GM04504 (cell line): ENCODE data around the gene YEATS2.
"Not testable (repeated sequence)": the region's sequence is repeated elsewhere in the genome, so short reads cannot be mapped to it uniquely, and the experiment has no call there.

Source experiments
- DNase-seq: peaks from one replicate; pipeline ENCODE4 v3.0.0-alpha.2; 2012; ENCODE audit warnings: low read depth

The YEATS2 gene

GRCh38 chr3:183714622-183715021, 17.0 kb downstream of the YEATS2 start:
- DNase-seq: no peak

- no peak for DNase-seq
Observed at GRCh38 chr3:183718012-183718411, 20.4 kb downstream of the YEATS2 start.

GRCh38 chr3:183725387-183725786, 27.8 kb downstream of the YEATS2 start:
- no peak for DNase-seq

GRCh38 chr3:183728204-183728603, 30.6 kb downstream of the YEATS2 start:
- no peak for DNase-seq

DNA sequence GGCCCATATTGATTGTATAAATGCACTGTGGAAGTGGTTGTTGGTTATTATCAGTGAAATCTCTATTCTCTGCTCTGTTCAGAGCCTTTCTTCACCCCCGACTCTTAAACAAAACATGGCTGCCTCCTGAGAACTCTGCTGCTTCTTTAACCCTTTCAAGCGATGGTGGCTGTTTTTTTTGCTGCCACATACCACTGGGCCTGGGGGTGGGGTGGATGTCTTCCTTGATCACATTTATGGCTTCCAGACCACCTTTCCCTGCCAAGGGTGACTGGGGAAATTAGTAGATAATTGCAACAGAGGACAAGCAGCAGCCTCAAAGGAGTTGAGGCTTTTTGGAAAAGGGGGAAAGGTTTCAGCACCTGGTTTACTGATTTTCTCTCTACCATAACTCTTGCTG, 32.8 kb downstream of the YEATS2 start:
- no peak for DNase-seq

DNA sequence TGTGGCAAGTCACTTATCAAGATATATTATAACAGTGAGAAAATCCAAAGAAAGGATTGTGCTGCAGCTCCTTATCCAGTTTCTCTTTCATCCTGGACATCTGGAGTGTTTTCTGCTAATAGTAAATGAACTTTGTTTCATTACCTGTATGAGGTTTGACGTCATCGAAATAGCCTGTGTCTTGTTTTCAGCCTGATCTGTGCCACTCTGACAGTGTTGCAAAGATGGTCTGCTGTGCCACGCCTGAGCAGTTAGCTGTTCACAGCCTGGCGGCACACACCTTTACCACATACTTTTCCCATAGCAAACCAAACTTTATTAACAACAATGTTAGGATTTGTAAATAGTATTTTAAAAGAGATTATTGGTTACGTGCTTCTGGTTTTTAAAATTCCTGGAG, 34.0 kb downstream of the YEATS2 start:
- no peak for DNase-seq

- no peak for DNase-seq
Observed at GRCh38 chr3:183733553-183733952, 36.0 kb downstream of the YEATS2 start.

DNA sequence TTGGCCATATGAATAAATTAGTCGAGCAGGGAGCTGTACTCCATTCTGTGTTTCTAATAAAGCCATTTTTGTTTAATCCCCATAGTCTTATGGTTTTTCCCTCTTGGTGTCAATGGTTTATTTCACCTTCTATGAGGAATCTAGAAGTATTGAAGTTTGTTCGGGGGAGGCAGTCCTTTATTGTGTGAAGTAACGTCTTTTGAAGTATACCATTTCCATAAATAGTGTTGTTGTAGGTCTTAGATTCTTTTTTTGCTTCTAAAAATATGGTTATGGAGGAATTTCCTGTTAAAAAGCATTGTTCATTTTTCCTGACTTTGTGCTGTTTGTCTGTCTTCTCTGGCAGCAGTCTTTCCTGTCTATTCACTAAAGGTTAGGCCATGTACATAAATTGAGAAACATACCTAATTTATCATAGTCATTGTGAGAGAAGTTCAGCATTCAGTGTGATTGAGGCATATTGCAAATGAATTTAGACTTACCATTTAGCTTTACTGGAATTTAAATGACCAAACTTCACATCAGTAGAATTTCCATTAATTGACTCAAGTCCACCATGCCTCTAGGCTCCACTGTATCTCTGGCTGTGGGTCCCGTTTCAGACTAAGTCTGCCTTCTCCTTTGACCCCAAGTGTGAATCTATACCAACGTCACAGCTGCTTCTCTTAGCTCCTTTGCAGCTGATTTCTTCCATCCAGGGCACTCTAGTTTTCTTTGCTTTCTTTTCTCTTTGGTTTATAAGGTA, 37.3 kb downstream of the YEATS2 start:
- no peak for DNase-seq

DNA sequence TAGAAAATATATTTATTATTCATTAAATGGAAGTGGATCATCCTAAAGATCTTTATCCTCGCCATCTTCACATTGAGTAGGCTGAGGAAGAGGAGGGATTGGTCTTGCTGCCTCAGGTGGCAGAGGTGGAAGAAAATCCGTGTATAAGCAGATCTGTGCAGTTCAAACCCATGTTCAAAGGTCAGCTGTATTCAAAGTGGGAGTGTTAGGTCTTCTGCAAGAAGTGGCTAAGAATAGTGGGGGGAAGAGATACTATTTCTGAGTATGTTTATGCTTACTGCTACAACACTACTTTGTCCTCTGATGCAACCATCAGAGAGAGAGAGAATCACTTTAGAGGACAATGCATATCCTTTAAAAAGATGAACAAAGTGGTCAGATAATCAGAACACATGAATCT, 39.5 kb downstream of the YEATS2 start:
- DNase-seq: no peak

GRCh38 chr3:183740154-183740553, 42.6 kb downstream of the YEATS2 start:
- not testable (repeated sequence) for DNase-seq

GRCh38 chr3:183743231-183743630, 45.6 kb downstream of the YEATS2 start:
- DNase-seq: no peak

- no peak for DNase-seq
Observed at GRCh38 chr3:183745300-183746098, 47.9 kb downstream of the YEATS2 start.

DNA sequence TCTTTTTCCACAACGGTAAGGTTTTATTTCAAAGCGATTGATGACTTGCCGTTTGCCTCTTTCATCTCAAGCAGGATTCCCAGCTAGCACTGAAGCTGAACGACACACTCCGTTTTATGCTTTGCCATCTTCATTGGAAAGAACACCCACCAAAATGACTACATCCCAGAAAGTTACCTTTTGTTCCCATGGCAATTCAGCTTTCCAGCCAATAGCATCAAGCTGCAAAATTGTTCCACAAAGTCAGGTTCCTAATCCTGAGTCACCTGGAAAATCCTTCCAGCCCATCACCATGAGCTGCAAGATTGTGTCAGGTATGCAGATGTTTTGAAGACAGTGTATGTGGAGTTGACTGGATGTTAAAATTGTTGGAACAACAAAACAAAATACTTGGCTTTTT, 56.5 kb downstream of the YEATS2 start:
- DNase-seq: no peak

GRCh38 chr3:183762304-183762703, 64.7 kb downstream of the YEATS2 start:
- DNase-seq: no peak

DNA sequence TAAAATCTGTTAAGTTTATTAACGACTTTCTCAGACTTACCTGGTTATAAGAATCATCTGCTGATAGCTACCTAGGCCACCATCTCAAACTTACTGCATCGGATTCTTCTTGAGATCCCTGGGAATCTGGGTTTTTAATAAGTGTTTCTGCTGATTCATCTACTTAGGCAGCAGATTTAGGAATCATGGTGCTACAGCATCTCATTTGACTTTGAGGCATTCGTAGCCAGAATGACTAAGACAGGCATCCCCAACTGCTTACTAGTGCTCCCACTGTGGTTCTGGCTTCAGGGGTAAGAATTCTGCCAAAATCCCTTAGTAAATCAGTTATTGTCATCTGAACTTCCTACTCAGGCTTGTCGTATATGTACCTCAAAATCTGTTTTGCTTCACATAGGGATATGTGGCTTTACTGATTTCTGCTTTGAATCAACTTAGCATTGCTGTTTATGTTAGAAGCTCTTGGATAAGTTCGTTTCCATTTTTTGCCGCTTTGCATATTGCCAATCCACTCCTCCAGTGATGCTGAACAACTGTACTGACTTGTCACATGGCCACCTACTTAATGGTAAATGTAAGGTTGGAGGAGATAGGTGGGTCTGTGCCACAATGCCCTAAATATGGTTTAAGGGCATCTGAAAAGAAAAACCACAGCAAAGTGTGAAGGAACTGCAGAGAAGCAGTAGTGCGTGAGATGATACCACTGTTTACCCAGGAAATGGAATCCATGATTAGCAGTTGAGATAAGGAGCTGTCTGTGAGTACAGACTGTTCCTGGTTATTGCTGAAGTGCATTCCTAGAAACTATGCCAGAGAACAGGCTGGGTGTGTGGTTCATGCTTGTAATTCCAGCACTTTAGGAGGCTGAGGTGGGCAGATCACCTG, 67.5 kb downstream of the YEATS2 start:
- DNase-seq: peak; percentile 32

GRCh38 chr3:183766107-183766506, 68.5 kb downstream of the YEATS2 start:
- DNase-seq: no peak

- DNase-seq: peak; percentile 55
Observed at GRCh38 chr3:183766745-183767606, 69.4 kb downstream of the YEATS2 start.

DNA sequence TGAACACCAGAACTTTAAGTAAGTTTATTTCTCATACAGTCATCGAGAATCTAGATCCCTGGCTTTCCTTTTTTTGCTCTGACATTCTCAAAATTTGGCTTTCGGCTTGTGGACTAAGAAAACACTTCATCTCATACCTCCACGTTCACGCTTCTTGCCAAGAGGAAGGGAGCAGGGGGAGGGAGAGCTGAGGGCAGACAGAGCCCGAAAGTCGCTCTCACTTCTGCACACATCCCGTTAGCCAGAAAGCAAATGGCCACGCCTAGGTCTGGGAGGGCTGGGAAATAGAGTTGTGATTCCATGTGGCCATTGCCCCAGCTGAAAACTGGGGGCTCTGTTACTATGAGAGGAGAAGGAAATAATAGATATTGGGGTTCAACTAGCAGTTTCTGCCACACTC, 70.5 kb downstream of the YEATS2 start:
- DNase-seq: no peak

- DNase-seq: no peak
Observed at GRCh38 chr3:183769453-183769852, 71.9 kb downstream of the YEATS2 start.

- DNase-seq: no peak
Observed at GRCh38 chr3:183774631-183775030, 77.0 kb downstream of the YEATS2 start.

DNA sequence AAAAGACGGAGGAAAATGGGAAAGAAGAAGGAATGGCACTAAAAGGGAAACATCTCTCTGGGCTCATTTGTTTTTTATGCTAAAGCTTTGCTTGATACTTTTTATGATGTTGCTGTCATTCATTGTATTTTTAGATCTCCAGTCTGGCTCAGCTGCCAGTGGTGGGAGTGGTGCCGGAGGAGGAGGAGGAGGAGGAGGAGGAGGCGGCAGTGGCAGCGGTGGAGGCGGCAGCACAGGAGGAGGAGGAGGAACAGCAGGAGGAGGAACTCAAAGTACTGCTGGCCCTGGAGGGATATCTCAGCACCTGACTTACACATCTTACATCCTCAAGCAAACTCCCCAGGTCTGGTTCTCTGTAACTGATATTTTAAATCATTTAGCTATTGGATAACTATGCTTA, 78.2 kb downstream of the YEATS2 start:
- no peak for DNase-seq

DNA sequence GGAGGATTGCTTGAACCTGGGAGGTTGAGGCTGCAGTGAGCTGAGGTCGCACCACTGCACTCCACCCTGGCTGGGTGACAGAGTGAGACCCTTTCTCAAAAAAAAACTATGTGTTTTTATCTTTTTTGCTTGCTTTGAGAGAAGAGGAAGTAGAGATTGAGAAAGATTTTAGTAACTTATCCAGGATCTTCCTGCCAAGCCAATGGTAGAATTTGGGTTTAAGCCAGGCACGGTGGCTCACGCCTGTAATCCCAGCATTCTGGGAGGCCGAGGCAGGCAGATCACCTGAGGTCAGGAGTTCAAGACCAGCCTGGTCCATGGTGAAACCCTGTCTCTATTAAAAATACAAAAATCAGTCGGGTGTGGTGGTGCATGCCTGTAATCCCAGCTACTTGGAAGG, 78.9 kb downstream of the YEATS2 start:
- not testable (repeated sequence) for DNase-seq
